ENCODE data around the gene PRUNE2.

- TF ChIP-seq UBTF (IDR thresholded peaks at IDR 0.05; ENCODE audit: borderline replicate concordance in 1 of 2, low read depth in 2 of 2, low read length in 2 of 2) (no peak), CCNT2 (IDR thresholded peaks at IDR 0.05; ENCODE audit: borderline replicate concordance, extremely low read depth, insufficient read length, low read depth, low read length) (no peak), TAF15 (IDR thresholded peaks at IDR 0.05; ENCODE audit: low read depth, low read length) (no peak), E4F1 (CRISPR knock-in tag; IDR thresholded peaks at IDR 0.05; ENCODE audit: borderline replicate concordance) (no peak), MNT (conservative IDR thresholded peaks at IDR 0.05) (no peak), EP300 (IDR thresholded peaks at IDR 0.05; ENCODE audit: low read length) (no peak), ELK1 (CRISPR knock-in tag; IDR thresholded peaks at IDR 0.05) (no peak), GATA2 (CRISPR knock-in tag; IDR thresholded peaks at IDR 0.05) (no peak)
These were observed 310.3 kb downstream of the PRUNE2 start for GRCh38 chr9:76595645-76596044.

Measured in K562 (cell line).